Measurements from ENCODE around the gene SLC24A3. TPM values are rescaled to one million over a fixed set of nuclear protein-coding genes. Genes with fewer than 3 reads are reported as not detected.
A peak's percentile ranks its signal among the peaks of the same experiment; 100 is the strongest.

The SLC24A3 gene
- total RNA-seq, 4 donors from 2014 or later, result 2.3 to 6.9 (median 5.4) TPM

- DNase-seq (ENCODE audit: low spot score in 2 of 2), result peak; percentile 87 to 95
Observed at GRCh38 chr20:19735446-19735845, 523.0 kb downstream of the SLC24A3 start.

GRCh38 chr20:19737025-19737424 is 524.6 kb downstream of the SLC24A3 start:
- peak in 1 of 2 donors; percentile 34 for DNase-seq (ENCODE audit: low spot score in 2 of 2)
- TF ChIP-seq CTCF (IDR thresholded peaks at IDR 0.05) (no peak), POLR2A (IDR thresholded peaks at IDR 0.05) (no peak)
- intact Hi-C loops (cut with DNase I; ENCODE audit: low total_unique reads), result no loop called here
- H3K4me3 ChIP-seq (ENCODE audit: low read depth, poor library complexity, severe bottlenecking), result no peak overlapping the region
- 43 to 46% methylated on average over 4 of the region's 4 CpGs for WGBS, 2 donors

More at GRCh38 chr20:19735446-19735845, 523.0 kb downstream of the SLC24A3 start:
- intact Hi-C loops (cut with DNase I; ENCODE audit: low total_unique reads), result no loop called here
- no peak overlapping the region for H3K4me3 ChIP-seq (ENCODE audit: low read depth, poor library complexity, severe bottlenecking)
- 1 to 8% methylated on average over 6 of the region's 6 CpGs for WGBS, 2 donors
- TF ChIP-seq POLR2A (IDR thresholded peaks at IDR 0.05) (no peak), CTCF (IDR thresholded peaks at IDR 0.05) (no peak)

DNA sequence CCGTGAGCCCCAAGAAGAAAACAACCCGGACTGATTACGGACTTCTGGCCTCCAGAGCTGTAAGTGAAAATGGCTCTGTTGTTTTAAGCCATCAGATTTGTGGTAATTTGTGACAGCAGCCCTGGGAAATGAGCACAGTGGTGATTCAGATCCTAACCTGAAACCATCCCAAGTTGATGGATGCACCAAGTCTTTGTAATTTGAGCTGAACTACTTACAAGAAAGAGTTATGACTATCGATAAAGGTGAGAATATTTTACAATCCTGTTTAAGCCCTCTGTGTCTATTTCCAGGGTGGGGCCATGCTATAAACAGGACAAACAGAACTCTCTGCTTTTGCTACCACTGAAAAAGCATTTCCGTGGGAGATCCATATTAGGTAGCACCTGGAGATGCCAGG is 526.5 kb downstream of the SLC24A3 start:
- no peak overlapping the region for H3K4me3 ChIP-seq (ENCODE audit: low read depth, poor library complexity, severe bottlenecking)
- TF ChIP-seq CTCF (IDR thresholded peaks at IDR 0.05), result no peak
- TF ChIP-seq POLR2A (IDR thresholded peaks at IDR 0.05), result no peak
- intact Hi-C loops (cut with DNase I; ENCODE audit: low total_unique reads), result no loop called here
- no peak for DNase-seq (ENCODE audit: low spot score in 2 of 2)
- WGBS, 2 donors, result 90% methylated on average over 5 of the region's 5 CpGs

GRCh38 chr20:19739351-19739750 is 526.9 kb downstream of the SLC24A3 start:
- intact Hi-C loops (cut with DNase I; ENCODE audit: low total_unique reads), result no loop called here
- TF ChIP-seq CTCF (IDR thresholded peaks at IDR 0.05) (no peak), POLR2A (IDR thresholded peaks at IDR 0.05) (no peak)
- no peak for DNase-seq (ENCODE audit: low spot score in 2 of 2)
- no peak overlapping the region for H3K4me3 ChIP-seq (ENCODE audit: low read depth, poor library complexity, severe bottlenecking)
- 85 to 92% methylated on average over 10 of the region's 10 CpGs for WGBS, 2 donors

GRCh38 chr20:19740512-19740911 is 528.1 kb downstream of the SLC24A3 start:
- intact Hi-C loops (cut with DNase I; ENCODE audit: low total_unique reads), result no loop called here
- H3K4me3 ChIP-seq (ENCODE audit: low read depth, poor library complexity, severe bottlenecking), result no peak overlapping the region
- 61 to 78% methylated on average over 3 of the region's 3 CpGs for WGBS, 2 donors
- no peak for DNase-seq (ENCODE audit: low spot score in 2 of 2)
- TF ChIP-seq CTCF (IDR thresholded peaks at IDR 0.05) (no peak), POLR2A (IDR thresholded peaks at IDR 0.05) (no peak)

DNA sequence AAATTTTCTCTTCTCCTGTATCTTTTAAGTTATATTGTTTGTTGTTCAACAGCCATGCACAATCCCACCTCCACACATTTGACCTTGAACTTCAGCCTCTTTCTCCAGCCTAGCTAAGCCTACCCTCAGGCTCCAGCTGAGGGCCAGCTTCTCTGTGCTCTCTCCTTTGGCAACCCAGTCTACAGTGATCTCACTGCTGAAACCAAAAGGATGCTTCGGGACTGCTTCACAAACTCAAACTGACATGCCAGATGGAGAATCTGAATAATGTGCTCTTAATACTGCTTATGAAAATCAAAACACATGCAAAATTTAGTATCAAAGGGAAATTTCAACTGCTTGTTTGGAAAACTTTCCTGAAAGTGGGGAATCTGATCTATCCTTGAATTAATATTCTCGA is 529.5 kb downstream of the SLC24A3 start:
- intact Hi-C loops (cut with DNase I; ENCODE audit: low total_unique reads), result no loop called here
- TF ChIP-seq POLR2A (IDR thresholded peaks at IDR 0.05) (no peak), CTCF (IDR thresholded peaks at IDR 0.05) (no peak)
- WGBS, 2 donors, result 67 to 75% methylated on average over 2 of the region's 2 CpGs
- no peak overlapping the region for H3K4me3 ChIP-seq (ENCODE audit: low read depth, poor library complexity, severe bottlenecking)
- DNase-seq (ENCODE audit: low spot score in 2 of 2), result no peak
